GM18951 (cell line): ENCODE measurements around the gene GALNT2.

Experiments used
- POLR2A ChIP-seq: IDR thresholded peaks from 4 replicates; pipeline ENCODE4 v1.6.1; 2011; ENCODE audit warnings: mild to moderate bottlenecking; ENCODE audit not compliant: insufficient read length, insufficient read depth; ENCODE audit errors: extremely low read depth
- in situ Hi-C: fragments of 300-500 bp; cut with MboI; formaldehyde crosslinking; loops from one replicate; pipeline ENCODE4 v1.12.0; 2022; ENCODE audit warnings: low sequenced_read_pairs, mixed read lengths, inconsistent platforms; ENCODE audit not compliant: unreplicated experiment

Gene GALNT2

GRCh38 chr1:230237805-230238204, 170.8 kb downstream of the GALNT2 start:
- in situ Hi-C loops, result no loop called here
- TF ChIP-seq POLR2A, result no peak

DNA sequence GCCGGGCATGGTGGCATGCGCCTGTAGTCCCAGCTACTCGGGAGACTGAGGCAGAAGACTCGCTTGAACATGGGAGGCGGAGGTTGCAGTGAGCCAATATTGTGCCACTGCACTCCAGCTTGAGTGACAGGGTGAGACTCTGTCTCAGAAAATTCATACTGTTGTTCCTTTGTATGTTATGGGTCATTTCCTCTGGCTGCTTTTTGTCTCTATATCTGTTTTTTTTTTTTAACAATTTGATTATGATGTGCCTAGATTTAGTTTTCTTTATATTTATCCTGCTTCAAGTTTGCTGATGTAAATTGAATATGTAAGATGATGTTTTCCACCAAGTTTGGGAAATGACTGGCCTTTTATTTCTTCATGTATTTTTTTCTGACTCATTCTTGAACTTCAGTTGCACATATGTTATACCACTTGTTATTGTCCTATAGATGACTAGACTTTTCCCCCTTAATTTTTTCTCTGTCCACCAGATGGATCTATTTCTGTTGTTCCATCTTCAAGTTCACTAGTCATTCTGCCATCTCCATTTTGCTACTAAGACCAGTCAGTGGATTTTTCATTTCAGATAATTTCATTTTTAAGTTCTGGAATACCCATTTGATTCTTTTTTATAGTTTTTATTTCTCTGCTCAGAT, 173.5 kb downstream of the GALNT2 start:
- in situ Hi-C loops, result no loop called here
- no peak for TF ChIP-seq POLR2A

DNA sequence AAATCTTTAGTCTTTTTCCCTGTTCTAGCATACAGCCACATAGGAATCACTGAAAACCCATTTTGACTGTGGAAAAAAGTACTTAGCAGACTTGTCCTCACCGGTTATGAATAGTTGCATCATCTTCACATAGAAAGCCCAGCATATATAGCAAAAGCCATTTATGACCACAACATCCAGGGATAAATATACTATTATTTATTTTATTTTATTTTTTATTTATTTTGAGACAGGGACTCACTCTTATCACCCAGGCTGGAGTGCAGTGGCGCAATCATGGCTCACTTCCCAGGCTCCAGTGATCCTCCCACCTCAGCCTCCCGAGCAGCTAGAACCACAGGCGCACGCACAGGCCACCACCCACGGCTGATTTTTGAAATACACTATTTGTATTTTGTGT, 175.3 kb downstream of the GALNT2 start:
- TF ChIP-seq POLR2A, result no peak
- in situ Hi-C loops, result no loop called here

DNA sequence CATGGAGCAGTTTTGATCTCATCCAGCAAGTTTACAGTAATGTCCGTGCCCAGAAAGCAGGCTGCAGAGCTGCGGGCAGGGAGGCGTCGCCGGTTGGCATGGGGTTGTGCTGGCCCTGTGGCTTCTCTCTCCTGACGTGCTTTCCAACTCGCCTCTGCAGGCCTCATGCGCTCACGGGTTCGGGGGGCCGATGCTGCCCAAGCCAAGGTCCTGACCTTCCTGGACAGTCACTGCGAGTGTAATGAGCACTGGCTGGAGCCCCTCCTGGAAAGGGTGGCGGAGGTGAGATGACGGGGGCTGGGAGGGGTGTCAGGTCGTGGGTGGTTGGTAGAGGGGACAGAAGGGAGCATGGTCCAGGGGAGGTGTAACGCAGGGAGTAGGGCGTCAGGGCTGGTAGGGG, 176.1 kb downstream of the GALNT2 start:
- in situ Hi-C loops, result no loop called here
- no peak for TF ChIP-seq POLR2A

- in situ Hi-C loops, result no loop called here
Observed at GRCh38 chr1:230243583-230244353, 176.7 kb downstream of the GALNT2 start.

DNA sequence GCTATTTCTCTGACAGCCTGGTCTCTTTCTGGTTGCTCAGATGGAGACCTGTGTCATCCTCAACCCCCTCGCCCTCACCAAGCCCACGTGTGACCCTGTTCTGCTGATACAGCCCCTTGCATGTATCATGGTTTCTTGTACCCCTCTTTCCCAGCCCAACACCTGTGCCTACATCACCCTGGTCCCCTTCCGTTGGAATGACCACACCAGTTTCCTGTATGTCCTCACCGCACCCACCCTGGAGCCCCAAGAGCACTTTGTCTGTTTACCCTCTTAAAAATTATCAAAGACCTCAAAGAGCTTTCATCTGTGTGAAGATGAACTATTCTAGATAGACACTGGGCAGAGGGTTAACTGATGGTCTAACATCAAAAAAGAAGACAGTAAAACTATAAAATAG, 179.5 kb downstream of the GALNT2 start:
- in situ Hi-C loops, result no loop called here
- TF ChIP-seq POLR2A, result no peak

More at GRCh38 chr1:230243583-230244353, 176.7 kb downstream of the GALNT2 start:
- TF ChIP-seq POLR2A, result no peak

- in situ Hi-C loops, result no loop called here
- no peak for TF ChIP-seq POLR2A
Observed at GRCh38 chr1:230248016-230248888, 181.2 kb downstream of the GALNT2 start.

GRCh38 chr1:230248889-230249270, 181.8 kb downstream of the GALNT2 start:
- in situ Hi-C loops, result no loop called here
- TF ChIP-seq POLR2A, result no peak

- TF ChIP-seq POLR2A, result no peak
- in situ Hi-C loops, result no loop called here
Observed at GRCh38 chr1:230249695-230250480, 182.8 kb downstream of the GALNT2 start.

DNA sequence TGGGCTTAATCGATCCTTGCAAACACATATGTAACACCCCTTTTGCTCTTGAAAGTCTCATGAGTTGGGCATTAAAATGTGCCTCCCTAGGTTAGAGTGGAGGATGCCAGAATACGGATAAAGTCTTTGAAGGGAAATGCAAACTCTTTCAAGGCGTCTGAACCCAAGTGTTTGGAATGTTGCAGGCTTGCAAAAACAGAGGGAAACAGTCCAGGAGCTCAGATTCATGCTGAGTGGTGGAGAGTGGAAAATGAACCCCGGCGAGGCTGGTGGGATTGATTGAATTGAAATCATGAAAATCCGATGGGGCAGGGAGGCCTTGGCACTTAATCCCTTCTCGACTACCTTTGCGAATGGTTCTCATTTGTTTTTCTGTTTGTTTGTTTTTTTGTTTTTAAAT, 183.6 kb downstream of the GALNT2 start:
- in situ Hi-C loops, result no loop called here
- TF ChIP-seq POLR2A, result no peak

DNA sequence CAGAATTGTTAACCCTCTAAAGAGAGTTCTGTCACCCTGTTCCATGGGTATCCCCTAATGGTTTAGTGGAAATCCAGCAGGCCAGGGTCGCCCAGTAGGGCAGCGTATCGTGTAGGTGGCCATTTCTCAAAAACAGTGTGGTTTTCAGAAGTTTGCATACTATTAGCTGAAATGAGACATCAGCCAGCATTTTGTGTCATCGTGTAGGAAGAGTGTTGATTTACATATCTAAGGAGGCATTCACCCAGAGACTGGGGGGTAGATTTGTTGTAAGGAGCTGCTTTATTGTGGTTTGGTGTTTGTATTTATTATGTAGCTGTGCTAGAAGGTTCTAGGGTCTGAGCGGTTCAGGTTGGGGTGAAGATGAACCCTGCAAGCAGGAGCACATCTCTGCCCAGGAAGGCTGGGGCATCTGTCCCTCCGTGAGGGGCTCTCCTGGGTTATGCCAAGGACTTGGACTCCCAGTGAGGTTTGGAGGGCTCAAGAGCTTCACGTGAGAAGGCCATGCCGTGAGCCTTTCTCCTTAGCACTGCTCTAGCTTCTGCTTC, 184.7 kb downstream of the GALNT2 start:
- in situ Hi-C loops, result no loop called here
- TF ChIP-seq POLR2A, result no peak

DNA sequence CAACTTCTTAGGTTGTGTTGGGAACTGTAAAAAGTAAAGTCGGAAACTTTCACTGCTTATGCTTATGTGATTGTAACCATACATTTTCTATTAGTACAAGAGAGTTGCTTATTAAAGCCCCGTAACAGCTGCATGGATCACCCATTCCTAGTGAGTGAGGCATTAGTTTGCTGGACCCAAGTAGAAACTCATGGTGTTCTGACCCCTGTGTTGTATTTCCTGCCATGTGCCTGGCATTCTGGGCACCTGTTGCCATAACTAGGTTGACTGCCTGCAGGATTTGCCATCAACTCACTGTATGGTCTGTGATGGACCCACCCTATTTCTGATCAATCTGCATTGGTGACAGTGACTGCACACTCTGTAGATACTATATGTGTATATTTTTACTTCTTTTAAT, 186.1 kb downstream of the GALNT2 start:
- in situ Hi-C loops, result no loop called here

DNA sequence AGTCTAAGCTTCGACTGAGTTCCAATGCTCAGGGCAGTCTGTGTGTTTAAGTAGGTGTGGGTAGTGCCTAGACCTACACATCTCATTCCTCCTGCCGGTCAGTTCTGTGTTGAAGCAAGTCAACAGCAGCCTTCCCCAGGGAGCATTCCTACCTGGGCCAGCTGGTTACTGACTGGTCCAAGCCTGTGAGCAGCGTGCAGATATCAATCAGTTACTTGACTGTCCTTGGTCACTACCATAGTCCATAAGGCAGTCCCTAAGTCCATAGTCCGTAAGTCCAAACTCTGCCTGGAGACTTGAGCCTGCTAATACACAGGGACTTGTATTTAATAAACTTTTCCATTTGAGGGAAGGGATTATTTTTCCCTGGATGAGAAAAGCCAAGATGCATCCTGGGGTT, 187.2 kb downstream of the GALNT2 start:
- TF ChIP-seq POLR2A, result no peak
- in situ Hi-C loops, result no loop called here

More for the DNA sequence above, 186.1 kb downstream of the GALNT2 start:
- TF ChIP-seq POLR2A, result no peak

DNA sequence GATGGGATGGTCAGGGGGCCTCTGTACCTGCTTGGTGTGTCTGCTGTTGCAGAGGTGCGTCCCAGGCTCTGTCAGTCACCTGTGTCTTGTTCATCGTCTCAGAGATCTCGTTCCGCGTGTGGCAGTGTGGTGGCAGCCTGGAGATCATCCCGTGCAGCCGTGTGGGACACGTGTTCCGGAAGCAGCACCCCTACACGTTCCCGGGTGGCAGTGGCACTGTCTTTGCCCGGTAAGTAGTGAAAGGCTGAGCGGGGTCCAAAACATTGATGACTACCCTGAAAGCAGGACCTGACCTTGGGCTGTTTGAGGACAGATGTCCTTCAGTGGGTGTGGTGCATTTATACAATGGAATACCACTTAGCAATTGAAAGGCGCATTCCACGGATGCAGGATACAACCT, 188.1 kb downstream of the GALNT2 start:
- in situ Hi-C loops, result no loop called here
- no peak for TF ChIP-seq POLR2A
